DOHH2 (cell line): ENCODE results near the gene SDE2.

Experiments used
- EZH2phosphoT487 ChIP-seq: fragments of 200-600 bp; sonication (generic); IDR thresholded peaks from 2 replicates; pipeline ENCODE4 v1.6.1; 2017; ENCODE audit warnings: borderline replicate concordance, mild to moderate bottlenecking, antibody characterized with exemption, low read length, moderate library complexity, mixed read lengths
- TF ChIP-seq, protein P1 (sequence below): fragments of 200-600 bp; sonication (generic); IDR thresholded peaks from one replicate; pipeline ENCODE4 v1.5.1; 2014; ENCODE audit warnings: antibody characterized with exemption, mild to moderate bottlenecking, low read depth, low read length; ENCODE audit not compliant: poor library complexity, severe bottlenecking

DNA sequence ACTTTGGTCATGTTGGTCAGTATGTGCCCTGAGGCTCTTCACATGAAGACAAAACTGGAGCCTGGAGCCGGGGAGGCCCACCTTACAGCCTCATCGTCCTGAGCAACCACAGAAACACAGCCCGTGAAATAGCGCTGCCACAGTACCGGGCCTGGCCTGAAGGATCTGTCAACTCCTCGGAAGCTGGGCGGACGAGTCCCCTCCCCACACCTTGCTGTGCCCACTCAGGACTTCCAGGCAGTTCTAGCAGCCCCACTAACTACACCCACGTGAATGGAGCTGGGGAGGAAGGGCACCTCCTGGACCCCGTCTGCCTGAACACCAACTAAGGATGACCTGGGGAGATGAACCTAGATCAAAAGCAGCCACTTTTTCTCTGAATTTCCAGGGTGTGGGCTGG is 24.7 kb downstream of the SDE2 start:
- TF ChIP-seq, protein P1, sequence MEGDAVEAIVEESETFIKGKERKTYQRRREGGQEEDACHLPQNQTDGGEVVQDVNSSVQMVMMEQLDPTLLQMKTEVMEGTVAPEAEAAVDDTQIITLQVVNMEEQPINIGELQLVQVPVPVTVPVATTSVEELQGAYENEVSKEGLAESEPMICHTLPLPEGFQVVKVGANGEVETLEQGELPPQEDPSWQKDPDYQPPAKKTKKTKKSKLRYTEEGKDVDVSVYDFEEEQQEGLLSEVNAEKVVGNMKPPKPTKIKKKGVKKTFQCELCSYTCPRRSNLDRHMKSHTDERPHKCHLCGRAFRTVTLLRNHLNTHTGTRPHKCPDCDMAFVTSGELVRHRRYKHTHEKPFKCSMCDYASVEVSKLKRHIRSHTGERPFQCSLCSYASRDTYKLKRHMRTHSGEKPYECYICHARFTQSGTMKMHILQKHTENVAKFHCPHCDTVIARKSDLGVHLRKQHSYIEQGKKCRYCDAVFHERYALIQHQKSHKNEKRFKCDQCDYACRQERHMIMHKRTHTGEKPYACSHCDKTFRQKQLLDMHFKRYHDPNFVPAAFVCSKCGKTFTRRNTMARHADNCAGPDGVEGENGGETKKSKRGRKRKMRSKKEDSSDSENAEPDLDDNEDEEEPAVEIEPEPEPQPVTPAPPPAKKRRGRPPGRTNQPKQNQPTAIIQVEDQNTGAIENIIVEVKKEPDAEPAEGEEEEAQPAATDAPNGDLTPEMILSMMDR = no peak
- TF ChIP-seq EZH2phosphoT487 = no peak
